T-helper 1 cell treated with Interleukin-12 subunit alpha and Interleukin-12 subunit beta and Interleukin-4 antibody, amounts not matched to agents 30 μg/mL and 1 μg/mL, for 36 hours (primary cell): ENCODE measurements around the gene ADAMTS4.
"Not testable (repeated sequence)": the region's sequence is repeated elsewhere in the genome, so short reads cannot be mapped to it uniquely, and the experiment has no call there.

Source experiments
- H3K27ac Mint-ChIP-seq: one replicate; pipeline ENCODE4 v1.8.0; 2021; ENCODE audit warnings: mild to moderate bottlenecking, mixed read lengths
- H3K27me3 Mint-ChIP-seq: one replicate; pipeline ENCODE4 v1.8.0; 2021; ENCODE audit warnings: low read depth, mixed read lengths
- H3K36me3 Mint-ChIP-seq: one replicate; pipeline ENCODE4 v1.8.0; 2021; ENCODE audit warnings: low read depth, mixed read lengths
- H3K4me1 Mint-ChIP-seq: one replicate; pipeline ENCODE4 v1.8.0; 2021; ENCODE audit warnings: low read depth, mixed read lengths
- H3K4me3 Mint-ChIP-seq: one replicate; pipeline ENCODE4 v1.8.0; 2021; ENCODE audit warnings: mild to moderate bottlenecking, moderate library complexity, mixed read lengths
- H3K9me3 Mint-ChIP-seq: one replicate; pipeline ENCODE4 v1.8.0; 2021; ENCODE audit warnings: mixed read lengths

ADAMTS4 gene

GRCh38 chr1:161225534-161226319 lies 26.9 kb upstream of the ADAMTS4 start, which contains the start of gene TOMM40L:
TSS of gene TOMM40L (plus strand) at chr1:161226060. CDS start at chr1:161226490, 430 bp downstream.
- Mint-ChIP-seq H3K4me1 (peaks cover 29% of the 10 kb centered on the region), H3K27me3 (no peaks in the 10 kb centered on the region), H3K27ac (peak within 1 kb of the TSS; percentile 99), H3K9me3 (no peaks in the 10 kb centered on the region), H3K36me3 (peaks cover 24% of the 10 kb centered on the region), H3K4me3 (peak within 1 kb of the TSS; percentile 98)

- H3K4me1 Mint-ChIP-seq = peaks cover 29% of the 10 kb centered on the region
- peaks cover 18% of the 10 kb centered on the region for H3K36me3 Mint-ChIP-seq
- H3K27ac Mint-ChIP-seq = peak overlapping the region; percentile 99
- no peaks in the 10 kb centered on the region for H3K27me3 Mint-ChIP-seq
- peak overlapping the region; percentile 3 for H3K4me3 Mint-ChIP-seq
- H3K9me3 Mint-ChIP-seq = no peaks in the 10 kb centered on the region
Measured at GRCh38 chr1:161225178-161225533, 26.3 kb upstream of the ADAMTS4 start.

DNA sequence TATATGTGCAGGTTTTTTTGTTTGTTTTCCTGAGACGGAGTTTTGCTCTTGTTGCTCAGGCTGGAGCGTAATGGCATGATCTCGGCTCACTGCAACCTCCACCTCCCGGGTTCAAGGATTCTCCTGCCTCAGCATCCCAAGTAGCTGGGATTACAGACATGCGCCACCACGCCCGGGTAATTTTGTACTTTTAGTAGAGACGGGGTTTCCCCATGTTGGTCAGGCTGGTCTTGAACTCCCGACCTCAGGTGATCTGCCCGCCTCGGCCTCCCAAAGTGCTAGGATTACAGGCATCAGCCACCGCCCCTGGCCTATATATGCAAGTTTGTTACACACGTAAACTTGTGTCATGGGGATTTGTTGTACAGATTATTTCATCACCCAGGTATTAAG lies 25.8 kb upstream of the ADAMTS4 start:
- not testable (repeated sequence) for H3K9me3 Mint-ChIP-seq, H3K27me3 Mint-ChIP-seq, H3K4me3 Mint-ChIP-seq
- Mint-ChIP-seq H3K36me3 (peaks cover 18% of the 10 kb centered on the region), H3K4me1 (peaks cover 29% of the 10 kb centered on the region), H3K27ac (peak overlapping the region; percentile 99)

- Mint-ChIP-seq H3K27me3 (no peaks in the 10 kb centered on the region), H3K9me3 (no peaks in the 10 kb centered on the region), H3K4me1 (peaks cover 29% of the 10 kb centered on the region), H3K4me3 (no peak overlapping the region), H3K36me3 (peaks cover 13% of the 10 kb centered on the region), H3K27ac (peak overlapping the region; percentile 56)
Measured at GRCh38 chr1:161223805-161224694, 25.2 kb upstream of the ADAMTS4 start.

DNA sequence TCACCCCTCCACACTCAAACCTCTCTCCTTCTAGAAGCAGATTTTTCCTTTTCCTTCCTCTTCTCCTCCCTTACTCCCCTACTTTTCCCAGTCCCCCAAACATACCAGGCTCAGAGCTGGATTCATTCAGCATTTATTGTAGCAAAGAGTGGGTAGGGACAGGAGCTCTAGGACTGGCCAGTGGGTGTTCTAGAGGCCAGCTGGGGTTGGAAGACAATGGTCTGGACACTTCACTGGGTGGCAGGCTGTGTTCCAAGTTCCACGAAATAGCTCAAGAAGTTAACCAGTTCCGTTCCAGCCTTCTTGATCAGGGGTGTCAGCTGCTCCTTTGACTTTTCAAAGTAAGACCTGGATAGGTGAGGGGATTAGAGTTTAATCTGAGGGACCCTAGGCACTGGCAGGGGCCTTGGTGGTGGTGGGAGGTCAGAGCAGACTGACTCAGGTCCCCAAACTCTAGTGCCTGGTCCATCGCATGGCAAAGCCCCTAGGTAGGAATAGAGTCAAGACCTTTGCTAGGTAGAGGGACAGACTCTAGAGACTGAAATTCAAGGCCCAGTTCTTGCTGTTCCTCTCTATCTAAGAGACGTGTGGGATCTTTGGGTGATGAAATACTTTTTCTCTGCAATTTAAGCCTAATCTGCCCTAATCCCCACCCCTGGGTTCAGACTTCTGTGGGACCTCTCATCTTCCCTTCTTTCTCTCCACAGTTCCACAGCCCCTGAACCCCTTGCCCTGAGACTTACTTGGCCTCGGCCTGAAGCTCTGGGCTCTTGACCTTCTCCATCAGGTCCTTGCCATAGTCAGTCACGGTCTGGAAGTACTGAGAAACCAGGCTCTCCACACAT lies 23.5 kb upstream of the ADAMTS4 start:
- H3K27ac Mint-ChIP-seq = no peak overlapping the region
- no peak overlapping the region for H3K4me3 Mint-ChIP-seq
- H3K36me3 Mint-ChIP-seq = peaks cover 1% of the 10 kb centered on the region
- peaks cover 29% of the 10 kb centered on the region for H3K4me1 Mint-ChIP-seq
- H3K27me3 Mint-ChIP-seq = no peaks in the 10 kb centered on the region
- no peaks in the 10 kb centered on the region for H3K9me3 Mint-ChIP-seq

- Mint-ChIP-seq H3K27me3 (no peaks in the 10 kb centered on the region), H3K4me3 (no peak overlapping the region), H3K9me3 (no peaks in the 10 kb centered on the region), H3K4me1 (peaks cover 23% of the 10 kb centered on the region), H3K36me3 (peaks cover 3% of the 10 kb centered on the region), H3K27ac (no peak overlapping the region)
Measured at GRCh38 chr1:161220002-161220401, 21.1 kb upstream of the ADAMTS4 start.

- H3K27ac Mint-ChIP-seq = no peak overlapping the region
- H3K9me3 Mint-ChIP-seq = no peaks in the 10 kb centered on the region
- peaks cover 8% of the 10 kb centered on the region for H3K36me3 Mint-ChIP-seq
- peaks cover 26% of the 10 kb centered on the region for H3K4me1 Mint-ChIP-seq
- no peak overlapping the region for H3K4me3 Mint-ChIP-seq
- no peaks in the 10 kb centered on the region for H3K27me3 Mint-ChIP-seq
Measured at GRCh38 chr1:161219078-161219892, 20.4 kb upstream of the ADAMTS4 start.

DNA sequence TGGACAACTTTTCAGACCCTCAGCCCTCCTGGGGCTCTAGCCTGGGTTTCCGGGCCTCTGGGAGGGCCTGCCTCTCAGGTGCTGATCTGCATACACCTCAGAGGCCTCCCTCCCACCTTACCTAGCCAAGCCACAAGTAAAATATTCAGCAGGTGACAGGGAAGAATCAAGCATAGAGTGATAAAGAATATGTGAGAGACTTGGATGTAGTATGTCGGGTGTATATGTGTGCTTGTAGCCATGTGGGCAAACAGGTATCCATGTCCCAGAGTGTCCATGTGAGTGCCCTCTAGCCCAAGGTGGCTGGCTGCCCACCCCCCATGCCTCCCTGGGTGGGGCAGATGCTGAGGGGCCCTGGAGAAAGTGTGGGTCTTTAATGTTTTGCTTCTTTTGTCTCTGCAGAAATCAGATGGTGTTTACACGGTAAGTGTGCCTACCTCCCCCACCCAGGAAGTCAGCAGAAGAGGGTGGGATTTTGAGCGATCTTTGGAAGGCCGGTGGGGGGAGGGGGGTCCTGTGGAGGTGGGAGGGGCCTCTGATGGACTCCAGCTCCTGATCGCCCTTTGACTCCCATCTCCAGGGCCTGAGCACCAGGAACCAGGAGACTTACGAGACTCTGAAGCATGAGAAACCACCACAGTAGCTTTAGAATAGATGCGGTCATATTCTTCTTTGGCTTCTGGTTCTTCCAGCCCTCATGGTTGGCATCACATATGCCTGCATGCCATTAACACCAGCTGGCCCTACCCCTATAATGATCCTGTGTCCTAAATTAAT lies 19.6 kb upstream of the ADAMTS4 start:
- Mint-ChIP-seq H3K27me3 (no peaks in the 10 kb centered on the region), H3K4me3 (no peak overlapping the region), H3K27ac (no peak overlapping the region), H3K36me3 (peaks cover 16% of the 10 kb centered on the region), H3K4me1 (peaks cover 31% of the 10 kb centered on the region), H3K9me3 (no peaks in the 10 kb centered on the region)

- H3K27ac Mint-ChIP-seq = no peak overlapping the region
- peaks cover 31% of the 10 kb centered on the region for H3K4me1 Mint-ChIP-seq
- no peak overlapping the region for H3K4me3 Mint-ChIP-seq
- peaks cover 22% of the 10 kb centered on the region for H3K36me3 Mint-ChIP-seq
- no peaks in the 10 kb centered on the region for H3K27me3 Mint-ChIP-seq
- no peaks in the 10 kb centered on the region for H3K9me3 Mint-ChIP-seq
Measured at GRCh38 chr1:161217831-161218230, 19.0 kb upstream of the ADAMTS4 start.

DNA sequence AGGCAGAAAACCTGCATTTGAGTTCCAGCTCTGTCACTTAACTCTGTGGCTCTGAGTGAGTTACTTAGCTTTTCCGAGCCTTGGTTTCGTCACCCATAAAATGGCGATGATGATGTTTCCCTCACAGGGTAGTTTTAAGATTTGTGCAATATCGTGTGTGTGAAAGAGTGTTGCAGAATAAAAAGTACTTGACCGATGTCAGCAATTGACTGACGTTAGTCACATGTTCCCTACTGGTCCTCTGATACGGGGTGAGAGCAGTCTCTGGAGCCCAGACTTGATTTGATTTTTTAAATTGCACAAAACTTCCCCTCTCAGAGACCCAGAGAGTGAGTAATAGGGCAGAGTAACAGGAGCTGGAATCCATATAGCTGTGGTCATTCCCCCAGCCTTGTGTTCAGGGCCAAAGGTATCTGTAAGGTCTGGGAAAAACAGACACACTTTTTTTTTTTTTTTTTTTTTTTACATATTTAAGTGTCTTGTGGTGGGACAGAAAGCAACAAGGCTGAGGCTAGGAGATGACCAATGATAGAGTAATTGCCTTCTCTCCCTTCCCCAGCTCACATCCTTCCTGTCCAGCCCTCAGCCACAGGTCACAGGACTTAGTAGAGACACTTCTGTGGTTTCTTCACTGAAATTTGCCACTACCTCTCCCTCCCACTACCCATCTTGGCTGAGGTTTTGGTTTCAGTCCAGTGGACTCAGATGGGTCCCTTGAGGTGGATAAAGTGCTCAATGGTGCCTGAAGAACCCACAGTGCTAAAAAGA lies 18.3 kb upstream of the ADAMTS4 start:
- Mint-ChIP-seq H3K9me3 (no peaks in the 10 kb centered on the region), H3K4me1 (peaks cover 31% of the 10 kb centered on the region), H3K36me3 (peaks cover 26% of the 10 kb centered on the region), H3K27me3 (no peaks in the 10 kb centered on the region), H3K4me3 (no peak overlapping the region), H3K27ac (no peak overlapping the region)

DNA sequence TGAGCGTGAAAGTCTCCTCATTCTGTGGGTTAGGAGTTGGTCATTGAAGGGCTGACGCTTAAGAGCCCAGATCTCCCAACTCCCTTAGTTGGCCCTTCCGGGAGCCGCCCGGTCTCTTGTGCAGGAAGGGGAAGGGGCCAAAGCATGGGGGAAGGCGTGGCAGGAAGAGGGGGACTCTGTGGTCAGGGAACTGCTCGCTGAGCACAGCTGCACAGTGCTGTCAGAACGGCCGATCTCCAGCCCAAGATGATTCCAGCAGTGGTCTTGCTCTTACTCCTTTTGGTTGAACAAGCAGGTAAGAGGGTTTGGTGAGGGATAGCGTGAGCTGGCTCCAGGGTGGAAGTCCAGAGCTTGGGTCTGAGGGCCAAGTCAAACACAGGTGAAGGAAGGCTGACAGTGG lies 16.2 kb upstream of the ADAMTS4 start, which contains the start of gene FCER1G:
Gene FCER1G (plus strand): TSS at position 220 of the 400 bp plus-strand sequence. CDS start 27 bp downstream, at position 247.
- Mint-ChIP-seq H3K4me3 (peak within 1 kb of the TSS; percentile 12), H3K27ac (peak within 1 kb of the TSS; percentile 52), H3K36me3 (peaks cover 37% of the 10 kb centered on the region), H3K9me3 (no peaks in the 10 kb centered on the region), H3K4me1 (peaks cover 29% of the 10 kb centered on the region), H3K27me3 (no peaks in the 10 kb centered on the region)

GRCh38 chr1:161214369-161214768 lies 15.5 kb upstream of the ADAMTS4 start:
- no peak overlapping the region for H3K4me3 Mint-ChIP-seq
- H3K9me3 Mint-ChIP-seq = no peaks in the 10 kb centered on the region
- H3K27me3 Mint-ChIP-seq = no peaks in the 10 kb centered on the region
- peak overlapping the region; percentile 12 for H3K27ac Mint-ChIP-seq
- H3K36me3 Mint-ChIP-seq = peaks cover 44% of the 10 kb centered on the region
- H3K4me1 Mint-ChIP-seq = peaks cover 35% of the 10 kb centered on the region
